Astrocyte (in vitro differentiated cells and primary cell): Measurements from ENCODE around the gene RNGTT.
A peak's percentile ranks its signal among the peaks of the same experiment; 100 is the strongest.

Experiments
- CTCF ChIP-seq: IDR thresholded peaks from 2 replicates; pipeline ENCODE4 v1.5.1; 2011; ENCODE audit warnings: low read depth, mild to moderate bottlenecking, inconsistent platforms, low read length, moderate library complexity; ENCODE audit not compliant: insufficient read depth
- EZH2 ChIP-seq: IDR thresholded peaks from 2 replicates; pipeline ENCODE4 v1.6.1; 2012; ENCODE audit warnings: mild to moderate bottlenecking, low read length, inconsistent platforms; ENCODE audit not compliant: insufficient read depth

DNA sequence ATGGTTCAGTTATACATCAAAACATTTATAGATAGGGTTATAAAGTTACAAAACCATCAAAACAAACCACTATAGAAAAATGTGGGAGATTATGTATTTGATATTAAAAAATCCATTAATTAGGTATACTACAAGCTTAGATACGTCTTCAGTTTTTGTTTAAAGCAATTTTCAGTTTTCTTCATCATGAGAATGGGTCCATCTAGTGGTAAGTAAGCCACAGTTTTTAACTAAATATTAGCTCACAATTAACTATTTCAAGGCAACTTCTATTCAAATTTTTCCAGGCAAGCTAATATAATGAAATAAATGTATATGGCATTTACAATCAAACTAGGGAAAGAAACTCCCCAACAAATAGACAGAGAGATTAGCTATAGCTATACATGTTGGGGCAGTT lies 44.4 kb downstream of the RNGTT start:
- peak; percentile 26 for TF ChIP-seq CTCF
- no peak for TF ChIP-seq EZH2
